CD4-positive, alpha-beta memory T cell (primary cell): Measurements from ENCODE around the gene RASGRF1. TPM values are rescaled to one million over a fixed set of nuclear protein-coding genes. Genes with fewer than 3 reads are reported as not detected.

Experiments
- CTCF ChIA-PET: fragments of 350-600 bp; sonication (Branson Sonifier 250); formaldehyde crosslinking; loops from one replicate; lab custom pipeline; 2021; ENCODE audit warnings: inconsistent platforms; ENCODE audit not compliant: partially characterized antibody; lab: Charles Lee
- POLR2A ChIA-PET: fragments of 350-600 bp; sonication (Branson Sonifier 250); formaldehyde crosslinking; loops from one replicate; lab custom pipeline; 2021; ENCODE audit not compliant: partially characterized antibody; lab: Charles Lee
- DNase-seq, 5 donors: peaks; one replicate each; pipeline versions ENCODE4 v3.0.0 to v3.0.0-alpha.2; 2020 to 2022; ENCODE audit warnings: mixed read lengths in 1 of 5
- H3K27ac ChIP-seq: one replicate; pipeline ENCODE4 v1.7.0; 2013; ENCODE audit warnings: low read depth, low read length
- H3K27me3 ChIP-seq: 2 replicates; pipeline ENCODE4 v1.7.0; 2013; ENCODE audit warnings: mild to moderate bottlenecking, low read length, moderate library complexity; ENCODE audit not compliant: insufficient read depth
- H3K36me3 ChIP-seq: 2 replicates; pipeline ENCODE4 v1.7.0; 2013; ENCODE audit warnings: mild to moderate bottlenecking, low read length, moderate library complexity; ENCODE audit not compliant: insufficient read depth
- H3K4me1 ChIP-seq: 2 replicates; pipeline ENCODE4 v1.7.0; 2013; ENCODE audit warnings: mild to moderate bottlenecking, low read length, moderate library complexity; ENCODE audit not compliant: insufficient read depth
- H3K4me3 ChIP-seq, 2 donors: one replicate each; pipeline ENCODE4 v1.7.0; 2013; ENCODE audit warnings: low read length in 2 of 2, mild to moderate bottlenecking in 1 of 2
- H3K9me3 ChIP-seq, 2 donors: one replicate each; pipeline ENCODE4 v1.7.0; 2013; ENCODE audit warnings: low read length in 2 of 2, control low read depth in 1 of 2; ENCODE audit not compliant: control insufficient read depth in 1 of 2
- H3K27ac Mint-ChIP-seq, 7 donors: one replicate each; pipeline ENCODE4 v1.8.0; 2020 to 2021; ENCODE audit warnings: mixed read lengths in 7 of 7, mild to moderate bottlenecking in 6 of 7, inconsistent platforms in 3 of 7, moderate library complexity in 3 of 7
- H3K27me3 Mint-ChIP-seq, 2 donors: one replicate each; pipeline ENCODE4 v1.8.0; 2020 to 2021; ENCODE audit warnings: mixed read lengths in 2 of 2
- H3K36me3 Mint-ChIP-seq, 2 donors: one replicate each; pipeline ENCODE4 v1.8.0; 2020 to 2021; ENCODE audit warnings: mixed read lengths in 2 of 2, inconsistent platforms in 1 of 2, mild to moderate bottlenecking in 1 of 2
- H3K4me1 Mint-ChIP-seq, 4 donors: one replicate each; pipeline ENCODE4 v1.8.0; 2020 to 2021; ENCODE audit warnings: mixed read lengths in 4 of 4, mild to moderate bottlenecking in 1 of 4
- H3K4me3 Mint-ChIP-seq, 8 donors: one replicate each; pipeline ENCODE4 v1.8.0; 2020 to 2021; ENCODE audit warnings: mixed read lengths in 8 of 8, mild to moderate bottlenecking in 7 of 8, moderate library complexity in 6 of 8, inconsistent platforms in 3 of 8
- H3K9me3 Mint-ChIP-seq, 8 donors: one replicate each; pipeline ENCODE4 v1.8.0; 2020 to 2021; ENCODE audit warnings: mixed read lengths in 8 of 8, mild to moderate bottlenecking in 5 of 8, inconsistent platforms in 3 of 8, moderate library complexity in 1 of 8
- intact Hi-C: fragments of 100-400 bp; cut with micrococcal nuclease; formaldehyde crosslinking; loops from one replicate; pipeline ENCODE4 v1.15.1; 2023
- polyA plus RNA-seq, 2 donors: library from polyadenylated mRNA; unstranded; fragments of 300-500 nt; fragmentation: Illumina TruSeq; gene quantifications; one replicate each; pipeline ENCODE4 v1.2.3, GENCODE V29; 2021
- total RNA-seq, 2 experiments: library from RNA; stranded (reverse); gene quantifications; one replicate each; pipeline ENCODE4 v1.2.3, GENCODE V29; 2021

The RASGRF1 gene
- total and polyA plus RNA-seq, 4 experiments from 2014 or later: not detected

GRCh38 chr15:78955355-78955754, 135.2 kb downstream of the RASGRF1 start:
- H3K27ac Mint-ChIP-seq: no peak overlapping the region
- no peak overlapping the region for H3K27ac ChIP-seq
- CTCF ChIA-PET: no interaction called here
- DNase-seq: no peak
- H3K4me3 ChIP-seq: no peak overlapping the region
- H3K27me3 Mint-ChIP-seq: peaks cover 0 to 2% of the 10 kb centered on the region in 2 donors
- no peaks in the 10 kb centered on the region for H3K9me3 ChIP-seq
- no peaks in the 10 kb centered on the region for H3K9me3 Mint-ChIP-seq
- H3K27me3 ChIP-seq: no peaks in the 10 kb centered on the region
- peaks cover 7 to 12% (median 10%) of the 10 kb centered on the region in 4 donors for H3K4me1 Mint-ChIP-seq
- intact Hi-C loops: no loop called here
- H3K4me3 Mint-ChIP-seq: no peak overlapping the region
- POLR2A ChIA-PET: no interaction called here
- no peaks in the 10 kb centered on the region for H3K36me3 ChIP-seq
- peaks cover 9% of the 10 kb centered on the region for H3K4me1 ChIP-seq
- no peaks in the 10 kb centered on the region for H3K36me3 Mint-ChIP-seq

- ChIA-PET CTCF (no interaction called here), POLR2A (no interaction called here)
- H3K27me3 Mint-ChIP-seq: peaks cover 0 to 2% of the 10 kb centered on the region in 2 donors
- H3K4me3 Mint-ChIP-seq: peak overlapping the region in 1 of 8 donors; percentile 26
- no peak for DNase-seq
- no peaks in the 10 kb centered on the region for H3K27me3 ChIP-seq
- peak overlapping the region in 4 of 7 donors; percentile 12 to 73 (median 52) for H3K27ac Mint-ChIP-seq
- H3K4me1 ChIP-seq: peaks cover 9% of the 10 kb centered on the region
- peaks cover 7 to 12% (median 10%) of the 10 kb centered on the region in 4 donors for H3K4me1 Mint-ChIP-seq
- no peaks in the 10 kb centered on the region for H3K36me3 Mint-ChIP-seq
- intact Hi-C loops: no loop called here
- no peaks in the 10 kb centered on the region for H3K9me3 Mint-ChIP-seq
- no peak overlapping the region for H3K27ac ChIP-seq
- no peak overlapping the region for H3K4me3 ChIP-seq
- H3K36me3 ChIP-seq: no peaks in the 10 kb centered on the region
- H3K9me3 ChIP-seq: no peaks in the 10 kb centered on the region
Measured at GRCh38 chr15:78951841-78952238, 138.7 kb downstream of the RASGRF1 start.

- POLR2A ChIA-PET: no interaction called here
Measured at GRCh38 chr15:78950902-78951840, 139.4 kb downstream of the RASGRF1 start.

GRCh38 chr15:78950343-78950742, 140.2 kb downstream of the RASGRF1 start:
- no peak overlapping the region for H3K4me3 Mint-ChIP-seq
- Histone ChIP-seq H3K27ac (no peak overlapping the region), H3K4me3 (no peak overlapping the region), H3K4me1 (peaks cover 9% of the 10 kb centered on the region), H3K36me3 (no peaks in the 10 kb centered on the region), H3K27me3 (no peaks in the 10 kb centered on the region), H3K9me3 (no peaks in the 10 kb centered on the region)
- peaks cover 0 to 2% of the 10 kb centered on the region in 2 donors for H3K27me3 Mint-ChIP-seq
- intact Hi-C loops: no loop called here
- POLR2A ChIA-PET: no interaction called here
- CTCF ChIA-PET: interaction anchor here (1.1 kb wide), 1 partner anchor 15 kb away, joined by 3 read pairs; no protein-coding TSS in a partner anchor
- H3K27ac Mint-ChIP-seq: no peak overlapping the region
- H3K36me3 Mint-ChIP-seq: no peaks in the 10 kb centered on the region
- DNase-seq: no peak
- peaks cover 7 to 17% (median 10%) of the 10 kb centered on the region in 4 donors for H3K4me1 Mint-ChIP-seq
- H3K9me3 Mint-ChIP-seq: no peaks in the 10 kb centered on the region

More at GRCh38 chr15:78950902-78951840, 139.4 kb downstream of the RASGRF1 start:
- Mint-ChIP-seq H3K27ac (peak overlapping the region in 4 of 7 donors; percentile 31 to 69 (median 44)), H3K4me1 (peaks cover 7 to 15% (median 10%) of the 10 kb centered on the region in 4 donors), H3K27me3 (peaks cover 0 to 2% of the 10 kb centered on the region in 2 donors), H3K36me3 (no peaks in the 10 kb centered on the region), H3K9me3 (no peaks in the 10 kb centered on the region), H3K4me3 (peak overlapping the region in 2 of 8 donors; percentile 16 to 26)
- Histone ChIP-seq H3K4me3 (no peak overlapping the region), H3K4me1 (peaks cover 9% of the 10 kb centered on the region), H3K27ac (no peak overlapping the region), H3K9me3 (no peaks in the 10 kb centered on the region), H3K27me3 (no peaks in the 10 kb centered on the region), H3K36me3 (no peaks in the 10 kb centered on the region)
- CTCF ChIA-PET: no interaction called here
- DNase-seq: no peak
- intact Hi-C loops: no loop called here

GRCh38 chr15:78949461-78949860, 141.1 kb downstream of the RASGRF1 start:
- Mint-ChIP-seq H3K9me3 (no peaks in the 10 kb centered on the region), H3K27me3 (peaks cover 0 to under 1% of the 10 kb centered on the region in 2 donors), H3K36me3 (no peaks in the 10 kb centered on the region), H3K27ac (no peak overlapping the region), H3K4me3 (no peak overlapping the region), H3K4me1 (peaks cover 7 to 21% (median 12%) of the 10 kb centered on the region in 4 donors)
- Histone ChIP-seq H3K4me1 (peaks cover 11% of the 10 kb centered on the region), H3K9me3 (no peaks in the 10 kb centered on the region), H3K27me3 (no peaks in the 10 kb centered on the region), H3K27ac (no peak overlapping the region), H3K4me3 (no peak overlapping the region), H3K36me3 (no peaks in the 10 kb centered on the region)
- intact Hi-C loops: no loop called here
- no peak for DNase-seq
- CTCF ChIA-PET: interaction anchor here (1.1 kb wide), 1 partner anchor 14 kb away, joined by 3 read pairs; no protein-coding TSS in a partner anchor
- POLR2A ChIA-PET: interaction anchor here (0.6 kb wide), 1 partner anchor 976 kb away, joined by 3 read pairs; no protein-coding TSS in a partner anchor

GRCh38 chr15:78947506-78947905, 143.1 kb downstream of the RASGRF1 start:
- H3K4me1 ChIP-seq: peaks cover 30% of the 10 kb centered on the region
- no peaks in the 10 kb centered on the region for H3K27me3 ChIP-seq
- no peak for DNase-seq
- H3K4me3 ChIP-seq: no peak overlapping the region
- no peaks in the 10 kb centered on the region for H3K36me3 ChIP-seq
- Mint-ChIP-seq H3K4me1 (peaks cover 8 to 39% (median 23%) of the 10 kb centered on the region in 4 donors), H3K36me3 (no peaks in the 10 kb centered on the region), H3K27me3 (no peaks in the 10 kb centered on the region), H3K9me3 (no peaks in the 10 kb centered on the region), H3K4me3 (peak overlapping the region in 3 of 8 donors; percentile 21 to 50 (median 46)), H3K27ac (peak overlapping the region in 3 of 7 donors; percentile 0 to 17 (median 3))
- no peaks in the 10 kb centered on the region for H3K9me3 ChIP-seq
- POLR2A ChIA-PET: no interaction called here
- CTCF ChIA-PET: interaction anchor here (0.6 to 1.8 kb wide), 2 partner anchors 32 to 43 kb away, joined by 4 to 6 read pairs; no protein-coding TSS in a partner anchor
- no peak overlapping the region for H3K27ac ChIP-seq
- intact Hi-C loops: no loop called here

- Histone ChIP-seq H3K27ac (no peak overlapping the region), H3K4me3 (no peak overlapping the region), H3K4me1 (peaks cover 27% of the 10 kb centered on the region), H3K9me3 (no peaks in the 10 kb centered on the region), H3K36me3 (no peaks in the 10 kb centered on the region), H3K27me3 (no peaks in the 10 kb centered on the region)
- H3K4me3 Mint-ChIP-seq: peak overlapping the region in 2 of 8 donors; percentile 43 to 72
- ChIA-PET CTCF (interaction anchor here (1.0 to 1.8 kb wide), 2 partner anchors 33 to 37 kb away, joined by 3 to 6 read pairs; no protein-coding TSS in a partner anchor), POLR2A (no interaction called here)
- no peaks in the 10 kb centered on the region for H3K27me3 Mint-ChIP-seq
- no peaks in the 10 kb centered on the region for H3K36me3 Mint-ChIP-seq
- no peaks in the 10 kb centered on the region for H3K9me3 Mint-ChIP-seq
- H3K4me1 Mint-ChIP-seq: peaks cover 8 to 36% (median 20%) of the 10 kb centered on the region in 4 donors
- no peak for DNase-seq
- peak overlapping the region in 1 of 7 donors; percentile 33 for H3K27ac Mint-ChIP-seq
- intact Hi-C loops: no loop called here
Measured at GRCh38 chr15:78946493-78946892, 144.1 kb downstream of the RASGRF1 start.
